IPS DF 4.7 (cell line): ENCODE results near the gene SYF2.
"Not testable (repeated sequence)": the region's sequence is repeated elsewhere in the genome, so short reads cannot be mapped to it uniquely, and the experiment has no call there.

Experiments
- DNase-seq: peaks from one replicate; pipeline ENCODE4 v3.0.0-alpha.2; 2013; ENCODE audit warnings: low spot score; ENCODE audit errors: extremely low read depth

Gene SYF2

DNA sequence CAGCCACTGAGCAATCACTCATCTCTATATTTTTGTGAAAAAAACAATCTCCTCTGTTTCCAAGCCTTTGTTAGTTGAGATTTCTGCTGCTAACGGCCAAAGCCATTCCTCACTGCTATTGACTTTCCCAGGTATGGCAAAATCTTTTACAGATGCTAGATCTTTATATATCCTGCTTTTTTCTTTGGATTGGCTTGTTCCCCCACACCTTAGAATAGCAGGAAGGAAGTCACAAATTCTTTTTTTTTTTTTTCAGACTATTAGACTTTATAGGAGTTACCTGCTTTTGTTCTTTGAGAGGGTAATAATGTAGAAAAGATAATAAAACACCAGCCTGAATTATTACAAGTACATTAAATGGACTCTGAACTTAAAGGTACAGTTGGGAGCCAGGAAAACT is 24.2 kb downstream of the SYF2 start:
- DNase-seq = no peak

- DNase-seq = no peak
Measured at GRCh38 chr1:25206201-25206600, 26.1 kb downstream of the SYF2 start.

DNA sequence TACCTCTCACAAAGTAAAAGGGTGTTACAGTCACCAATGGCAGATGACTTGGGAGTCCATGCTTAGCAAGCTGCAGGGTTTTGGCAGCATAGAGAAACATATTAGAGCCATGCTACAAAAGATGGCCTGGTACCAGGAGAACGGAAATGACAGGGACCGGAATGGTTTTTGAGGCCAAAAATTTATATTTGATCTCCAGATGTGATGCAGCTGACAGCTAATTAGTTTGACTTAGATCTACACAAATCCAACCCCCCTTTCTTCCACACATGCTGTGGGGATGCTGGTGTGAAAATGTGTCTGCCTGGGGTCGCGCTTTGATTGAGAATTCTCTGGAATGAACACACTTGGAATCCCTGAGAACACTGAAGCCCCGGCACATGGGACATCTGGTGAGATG is 26.5 kb downstream of the SYF2 start:
- DNase-seq = no peak

DNA sequence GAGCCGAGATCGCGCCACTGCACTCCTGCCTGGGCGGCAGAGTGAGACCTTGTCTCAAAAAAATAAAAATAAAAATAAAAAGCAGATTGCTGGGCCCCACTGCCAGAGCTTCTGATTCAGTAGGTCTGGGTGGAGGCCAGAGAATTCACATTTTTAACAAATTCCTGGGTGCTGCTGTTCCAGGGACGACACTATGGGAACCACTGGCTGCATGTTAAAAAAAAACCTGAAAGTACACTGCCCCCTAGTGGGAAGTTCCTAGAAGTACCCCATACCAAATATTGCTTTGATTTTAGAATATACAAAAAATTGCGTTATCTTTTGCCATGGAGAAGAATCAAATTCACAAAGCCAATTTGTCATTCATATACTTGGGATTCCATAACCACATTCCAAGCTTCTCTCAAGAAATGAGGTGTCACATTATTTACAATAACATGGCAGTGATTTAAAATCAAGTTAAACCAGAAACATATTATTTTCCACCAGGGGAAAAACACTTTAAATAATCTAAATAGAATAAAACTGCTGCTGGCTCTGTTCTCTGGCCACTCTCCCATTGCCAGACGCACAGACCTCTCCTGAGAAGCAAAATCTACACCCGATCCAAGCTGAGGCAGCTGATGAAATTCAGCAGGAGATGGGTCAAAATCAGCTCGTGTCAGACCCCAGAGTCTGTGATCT is 27.4 kb downstream of the SYF2 start:
- DNase-seq = no peak

- no peak for DNase-seq
Measured at GRCh38 chr1:25201006-25201405, 31.3 kb downstream of the SYF2 start.

- no peak for DNase-seq
Measured at GRCh38 chr1:25199819-25200620, 32.3 kb downstream of the SYF2 start.

DNA sequence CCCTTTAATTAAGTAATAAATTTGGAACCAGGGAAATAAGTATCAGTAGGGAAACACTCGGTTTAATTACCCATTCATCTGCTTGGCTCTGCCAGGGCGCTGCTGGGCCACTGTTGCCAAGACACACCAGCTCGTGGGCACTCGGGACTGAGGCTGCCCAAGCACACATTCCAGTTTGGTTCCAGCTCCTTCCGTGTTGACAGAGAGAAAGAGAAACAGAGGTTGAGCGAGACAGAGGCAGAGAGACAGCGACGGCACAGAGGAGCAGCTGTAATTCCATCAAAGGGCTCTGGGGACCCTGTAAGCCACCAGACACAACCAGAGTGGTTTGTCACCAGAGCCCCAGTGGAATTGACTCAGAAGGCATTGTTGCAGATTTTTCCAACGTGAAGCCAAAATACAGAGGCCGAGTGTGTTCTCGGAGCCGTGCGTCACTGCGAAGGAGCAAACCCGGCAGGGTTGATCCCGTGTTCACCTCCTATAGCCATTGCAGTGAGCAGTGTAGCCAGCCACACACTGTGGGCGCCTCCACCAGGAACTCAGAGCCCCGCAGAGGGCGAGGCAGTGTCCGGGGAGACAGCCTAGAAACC is 33.5 kb downstream of the SYF2 start:
- no peak for DNase-seq

DNA sequence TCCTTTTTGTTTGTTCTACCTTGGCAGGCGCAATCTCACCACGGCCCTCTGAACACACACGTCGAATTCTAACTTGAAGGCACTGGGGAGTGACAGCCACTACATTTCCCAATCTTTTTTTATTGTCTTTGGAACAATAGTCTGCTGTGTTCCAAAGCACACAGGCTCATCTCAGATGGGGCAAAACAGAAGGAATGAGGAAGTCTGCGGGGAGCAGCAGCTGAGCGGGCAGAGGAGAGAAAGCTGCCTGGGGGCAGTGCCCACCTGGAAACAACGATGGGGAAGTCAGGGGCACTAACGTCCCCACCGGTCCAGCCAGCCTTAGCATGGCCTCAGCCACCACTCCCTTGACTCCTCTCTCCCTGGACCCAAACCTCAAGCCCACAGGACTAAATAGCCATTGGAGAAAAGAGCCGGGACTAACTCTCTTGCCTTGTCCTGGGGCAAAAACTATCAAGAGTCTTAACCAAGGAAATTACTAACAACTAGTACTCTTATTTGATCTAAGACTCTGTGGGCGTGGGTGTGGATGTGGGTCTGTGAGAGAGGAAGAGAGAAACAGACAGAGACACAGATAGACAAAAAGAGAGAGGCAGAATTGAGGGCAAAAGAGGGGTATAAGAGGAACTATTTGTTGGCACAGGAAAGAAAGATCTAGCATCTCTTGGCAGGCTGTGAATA is 34.2 kb downstream of the SYF2 start:
- no peak for DNase-seq

DNA sequence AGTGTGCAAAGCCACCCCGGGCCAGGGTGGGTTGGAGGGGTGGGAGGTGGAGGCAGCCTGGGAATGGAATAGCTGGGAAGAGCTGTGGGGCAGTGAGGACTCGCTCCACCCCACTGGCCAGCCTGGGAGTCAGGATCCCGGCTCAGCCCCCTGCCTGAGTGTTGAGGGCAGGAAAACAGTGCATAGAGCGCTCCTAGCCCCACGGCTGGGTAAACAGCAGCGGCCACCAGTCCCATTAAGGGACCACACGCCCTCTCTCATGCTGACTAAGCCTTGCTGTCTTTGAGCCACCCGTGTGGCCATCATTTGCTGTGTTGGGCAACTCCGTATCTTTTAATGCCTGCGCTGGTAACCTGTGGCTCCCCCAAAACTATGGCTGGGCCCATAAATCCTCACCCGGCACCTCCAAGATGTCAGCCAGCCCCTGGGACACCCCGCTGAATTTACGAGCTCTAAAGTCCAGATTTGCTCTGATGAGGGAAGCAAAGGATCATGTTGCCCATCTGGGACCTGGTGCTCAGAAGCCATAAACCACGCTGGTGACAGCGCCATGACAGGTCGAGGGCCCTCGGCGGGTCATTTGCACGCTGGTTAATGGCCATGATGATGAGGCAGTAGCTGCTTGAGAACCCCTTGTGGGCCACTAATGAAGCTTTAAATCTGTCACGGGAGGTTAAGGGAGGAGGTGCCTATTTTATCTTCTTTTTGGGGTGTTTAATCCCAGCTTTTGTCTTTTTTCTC is 34.9 kb downstream of the SYF2 start:
- no peak for DNase-seq

- no peak for DNase-seq
Measured at GRCh38 chr1:25196830-25197229, 35.5 kb downstream of the SYF2 start.

- no peak for DNase-seq
Measured at GRCh38 chr1:25195835-25196234, 36.5 kb downstream of the SYF2 start.

GRCh38 chr1:25194572-25195020 is 37.7 kb downstream of the SYF2 start:
- no peak for DNase-seq

DNA sequence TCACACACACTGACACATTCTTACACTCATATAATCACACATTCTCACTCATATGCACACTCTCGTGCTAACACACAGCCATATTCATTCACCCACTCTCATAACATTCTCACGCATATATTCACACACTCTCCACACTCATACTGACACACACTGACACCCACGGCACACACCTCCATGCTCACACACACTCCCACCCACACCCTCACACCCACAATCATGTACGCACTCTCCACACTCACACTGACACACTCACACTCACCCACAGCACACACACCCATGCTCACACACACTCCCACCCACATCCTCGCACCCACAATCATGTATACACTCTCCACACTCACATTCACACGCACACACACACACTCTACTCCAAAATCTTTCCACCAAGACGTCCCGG is 38.2 kb downstream of the SYF2 start:
- no peak for DNase-seq

DNA sequence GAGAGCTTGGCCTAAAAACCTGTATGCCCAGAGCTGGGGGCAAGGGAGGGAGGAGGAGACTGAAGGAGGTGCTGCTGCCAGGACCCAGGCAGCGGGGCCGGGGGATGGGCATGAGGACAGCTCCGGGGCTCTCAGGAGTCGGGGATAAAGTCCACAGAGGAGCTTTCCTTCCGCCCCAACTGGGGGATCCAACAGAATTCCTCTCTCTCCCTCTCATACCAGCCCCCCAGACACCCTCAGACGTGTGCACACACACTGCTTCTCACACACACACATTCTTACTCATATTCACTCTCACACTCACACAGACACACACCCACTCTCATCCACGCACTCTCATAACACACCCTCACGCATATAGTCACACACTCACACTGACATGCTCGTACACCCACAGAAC is 39.1 kb downstream of the SYF2 start:
- no peak for DNase-seq

GRCh38 chr1:25192154-25192553 is 40.1 kb downstream of the SYF2 start:
- DNase-seq = no peak

DNA sequence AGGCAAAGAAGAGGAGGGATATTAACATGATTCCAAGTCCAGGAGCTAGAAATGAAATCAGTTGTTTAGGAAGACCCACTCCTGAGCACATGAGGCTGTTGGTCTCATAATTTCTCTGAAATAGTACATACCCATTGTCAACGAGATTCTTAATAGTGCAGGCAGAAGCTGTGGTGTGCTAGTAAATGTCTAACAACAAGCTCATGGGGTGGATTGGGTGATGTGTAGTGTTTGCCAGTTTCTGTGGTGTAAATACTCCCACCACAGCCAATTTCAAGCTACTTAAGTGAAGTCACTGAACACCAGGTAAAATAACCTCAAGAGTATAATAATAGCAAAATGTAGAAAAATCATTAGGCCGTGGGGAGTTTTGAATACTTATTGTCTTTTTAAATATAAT is 42.0 kb downstream of the SYF2 start:
- no peak for DNase-seq

DNA sequence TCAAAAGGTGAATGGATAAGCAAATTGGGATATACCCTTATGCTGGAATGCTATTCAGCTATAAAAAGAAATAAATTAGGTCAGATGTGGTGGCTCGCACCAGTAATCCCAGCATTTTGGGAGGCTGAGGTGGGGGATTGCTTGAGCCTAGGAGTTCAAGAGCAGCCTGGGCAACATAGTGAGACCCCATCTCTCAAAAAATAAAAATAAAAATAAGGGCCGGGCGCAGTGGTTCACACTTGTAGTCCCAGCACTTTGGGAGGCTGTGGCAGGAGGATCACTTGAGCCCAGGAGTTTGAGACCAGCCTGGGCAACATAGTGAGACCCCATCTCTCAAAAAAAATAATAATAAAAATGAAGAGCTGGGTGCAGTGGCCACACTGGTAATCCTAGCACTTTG is 44.4 kb downstream of the SYF2 start:
- not testable (repeated sequence) for DNase-seq

GRCh38 chr1:25187077-25187476 is 45.2 kb downstream of the SYF2 start:
- no peak for DNase-seq

DNA sequence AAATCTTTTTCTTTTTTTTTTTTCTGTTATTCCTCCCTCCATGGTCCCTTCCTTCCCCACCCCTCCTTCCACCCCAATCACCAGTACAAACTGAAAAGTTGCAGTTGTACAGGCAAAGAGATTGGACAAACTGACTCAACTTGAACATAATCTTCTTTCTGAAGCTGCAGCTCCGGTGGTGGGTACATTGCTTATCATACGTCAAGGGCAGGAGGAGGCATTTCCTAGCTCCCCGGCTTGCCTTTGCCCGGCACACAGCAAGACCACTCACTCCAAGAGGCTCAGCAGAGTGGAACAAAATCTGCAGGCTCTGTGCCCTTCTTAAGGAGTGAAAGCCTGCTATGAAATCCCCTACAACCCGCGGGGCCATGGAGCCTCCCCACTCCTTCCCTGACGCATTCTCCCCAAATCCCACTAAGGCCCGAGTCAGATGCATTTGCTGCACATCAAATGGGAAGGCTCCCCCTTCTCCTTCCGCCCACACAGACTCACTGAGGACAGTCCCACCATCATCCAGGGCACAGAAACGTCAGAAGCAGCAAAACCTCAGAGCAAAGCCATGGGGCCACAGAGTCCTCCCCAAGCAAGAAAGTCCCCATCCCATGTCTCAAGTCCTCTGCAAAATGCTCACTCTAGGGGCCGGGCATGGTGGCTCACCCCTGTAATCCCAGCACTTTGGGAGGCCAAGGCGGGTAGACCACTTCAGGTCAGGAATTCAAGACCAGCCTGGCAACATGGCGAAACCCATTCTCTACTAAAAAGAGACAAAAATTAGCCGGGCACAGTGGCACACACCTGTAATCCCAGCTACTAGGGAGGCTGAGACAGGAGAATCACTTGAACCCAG is 45.9 kb downstream of the SYF2 start:
- DNase-seq = no peak

- DNase-seq = no peak
Measured at GRCh38 chr1:25185409-25186160, 46.7 kb downstream of the SYF2 start.
